Measurements from ENCODE around the gene DHRS13.
"Not testable (repeated sequence)": the region's sequence is repeated elsewhere in the genome, so short reads cannot be mapped to it uniquely, and the experiment has no call there.

DNA sequence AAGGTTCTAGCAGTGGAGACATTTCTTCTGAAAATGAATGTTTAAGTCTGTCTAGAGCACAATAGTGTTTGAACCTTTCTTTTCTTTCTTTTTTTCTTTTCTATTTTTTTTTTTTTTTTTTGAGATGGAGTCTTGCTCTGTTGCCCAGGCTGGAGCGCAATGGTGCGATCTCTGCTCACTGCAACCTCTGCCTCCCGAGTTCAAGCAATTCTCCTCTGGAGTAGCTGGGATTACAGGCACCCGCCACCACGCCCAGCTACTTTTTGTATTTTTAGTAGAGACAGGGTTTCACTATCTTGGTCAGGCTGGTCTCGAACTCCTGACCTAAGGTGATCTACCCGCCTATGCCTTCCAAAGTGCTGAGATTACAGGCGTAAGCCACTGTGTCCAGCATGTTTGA, 31.6 kb upstream of the DHRS13 start:
- TF ChIP-seq CTCF (optimal IDR thresholded peaks at IDR 0.05 in 1 of 3, IDR thresholded peaks at IDR 0.05 in 1 of 3, conservative IDR thresholded peaks at IDR 0.05 in 1 of 3; ENCODE audit: extremely low read depth in 1 of 3, insufficient read depth in 2 of 3, low read length in 3 of 3); EZH2 (IDR thresholded peaks at IDR 0.05; ENCODE audit: low read length): not testable (repeated sequence)

All from keratinocyte (primary cell).